ENCODE measurements around the gene CDKN2AIP. TPM values are rescaled to one million over a fixed set of nuclear protein-coding genes. Genes with fewer than 3 reads are reported as not detected.

The CDKN2AIP gene
- total RNA-seq, 4 donors from 2014 or later: 17.1 to 24.4 (median 22.7) TPM

GRCh38 chr4:183407128-183407585, 37.3 kb upstream of the CDKN2AIP start:
- no peak for TF ChIP-seq CTCF (IDR thresholded peaks at IDR 0.05; ENCODE audit: low read depth)

GRCh38 chr4:183407635-183408464, 36.6 kb upstream of the CDKN2AIP start:
- no peak for TF ChIP-seq CTCF (IDR thresholded peaks at IDR 0.05; ENCODE audit: low read depth)

GRCh38 chr4:183408796-183409195, 35.6 kb upstream of the CDKN2AIP start:
- no peak for TF ChIP-seq CTCF (IDR thresholded peaks at IDR 0.05; ENCODE audit: low read depth)

GRCh38 chr4:183409483-183409882, 35.0 kb upstream of the CDKN2AIP start:
- no peak for TF ChIP-seq CTCF (IDR thresholded peaks at IDR 0.05; ENCODE audit: low read depth)

GRCh38 chr4:183409934-183410333, 34.5 kb upstream of the CDKN2AIP start:
- TF ChIP-seq CTCF (IDR thresholded peaks at IDR 0.05; ENCODE audit: low read depth): no peak

GRCh38 chr4:183411291-183411861, 33.1 kb upstream of the CDKN2AIP start:
- no peak for TF ChIP-seq CTCF (IDR thresholded peaks at IDR 0.05; ENCODE audit: low read depth)

GRCh38 chr4:183412821-183413220, 31.6 kb upstream of the CDKN2AIP start:
- no peak for TF ChIP-seq CTCF (IDR thresholded peaks at IDR 0.05; ENCODE audit: low read depth)

All from subcutaneous adipose tissue (tissue), 4 donors.